Measurements from ENCODE around the gene CACNA2D1.

CACNA2D1 gene

GRCh38 chr7:82230811-82231581 lies 212.6 kb downstream of the CACNA2D1 start:
- DNase-seq (ENCODE audit: low read depth, low spot score) = no peak

DNA sequence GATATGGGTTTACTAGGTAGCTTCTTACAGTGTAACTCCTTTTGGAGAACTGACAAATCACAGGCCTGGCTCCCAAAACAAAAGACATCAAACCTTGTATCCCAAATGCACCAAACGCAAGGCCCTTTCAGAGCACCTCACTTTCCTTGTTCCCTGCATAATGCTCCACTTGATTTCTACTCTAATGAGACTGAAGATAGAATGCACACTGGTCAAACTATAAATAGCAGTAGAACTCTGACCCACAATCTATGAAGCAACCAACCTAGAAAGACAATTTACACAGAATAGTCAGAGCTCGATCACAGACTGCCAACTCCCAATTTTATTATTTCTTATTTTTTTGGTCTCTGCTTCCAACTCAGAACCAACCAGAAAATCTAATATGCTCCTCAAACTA lies 214.4 kb downstream of the CACNA2D1 start:
- DNase-seq (ENCODE audit: low read depth, low spot score) = no peak

GRCh38 chr7:82226191-82226590 lies 217.4 kb downstream of the CACNA2D1 start:
- DNase-seq (ENCODE audit: low read depth, low spot score) = no peak

DNA sequence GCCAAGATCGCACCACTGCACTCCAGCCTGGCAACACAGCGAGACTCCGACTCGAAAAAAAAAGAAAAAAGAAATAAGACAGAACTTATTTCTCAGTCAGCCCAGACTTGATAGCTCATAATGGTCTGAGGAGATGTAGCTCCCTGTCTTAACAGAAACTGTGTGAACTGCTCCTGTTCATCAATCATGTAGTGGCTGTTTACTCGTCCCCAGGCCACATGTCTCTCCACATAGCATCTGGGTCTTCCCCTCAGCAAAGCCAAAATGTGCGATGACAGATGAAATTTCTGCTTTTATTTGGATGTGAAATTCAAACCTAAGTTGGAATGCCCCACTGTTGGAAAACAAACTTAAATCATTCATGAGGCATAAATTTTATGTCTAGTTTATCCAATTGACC lies 219.0 kb downstream of the CACNA2D1 start:
- DNase-seq (ENCODE audit: low read depth, low spot score) = no peak

- DNase-seq (ENCODE audit: low read depth, low spot score) = no peak
Observed at GRCh38 chr7:82223580-82223979, 220.0 kb downstream of the CACNA2D1 start.

- no peak for DNase-seq (ENCODE audit: low read depth, low spot score)
Observed at GRCh38 chr7:82221152-82221674, 222.4 kb downstream of the CACNA2D1 start.

DNA sequence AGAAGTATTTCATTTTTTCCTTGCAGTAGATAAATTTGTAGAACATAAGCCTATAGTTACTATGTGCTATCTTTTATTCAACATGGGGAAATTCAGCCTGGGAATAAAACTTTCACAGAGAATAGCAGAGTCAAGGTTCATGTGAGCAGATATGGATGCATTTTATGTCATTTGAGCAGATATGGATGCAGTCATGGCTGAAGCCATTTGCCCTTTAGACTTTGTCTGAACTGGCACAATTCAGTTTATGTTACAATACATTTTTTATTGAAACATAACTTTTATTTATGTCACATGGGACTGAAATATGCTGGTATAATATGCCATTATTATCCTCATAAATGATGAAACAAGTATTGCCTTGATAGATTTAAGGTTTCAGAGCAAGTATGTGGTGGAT lies 231.1 kb downstream of the CACNA2D1 start:
- no peak for DNase-seq (ENCODE audit: low read depth, low spot score)

- DNase-seq (ENCODE audit: low read depth, low spot score) = no peak
Observed at GRCh38 chr7:82211333-82211732, 232.2 kb downstream of the CACNA2D1 start.

- DNase-seq (ENCODE audit: low read depth, low spot score) = no peak
Observed at GRCh38 chr7:82210416-82211184, 233.0 kb downstream of the CACNA2D1 start.

DNA sequence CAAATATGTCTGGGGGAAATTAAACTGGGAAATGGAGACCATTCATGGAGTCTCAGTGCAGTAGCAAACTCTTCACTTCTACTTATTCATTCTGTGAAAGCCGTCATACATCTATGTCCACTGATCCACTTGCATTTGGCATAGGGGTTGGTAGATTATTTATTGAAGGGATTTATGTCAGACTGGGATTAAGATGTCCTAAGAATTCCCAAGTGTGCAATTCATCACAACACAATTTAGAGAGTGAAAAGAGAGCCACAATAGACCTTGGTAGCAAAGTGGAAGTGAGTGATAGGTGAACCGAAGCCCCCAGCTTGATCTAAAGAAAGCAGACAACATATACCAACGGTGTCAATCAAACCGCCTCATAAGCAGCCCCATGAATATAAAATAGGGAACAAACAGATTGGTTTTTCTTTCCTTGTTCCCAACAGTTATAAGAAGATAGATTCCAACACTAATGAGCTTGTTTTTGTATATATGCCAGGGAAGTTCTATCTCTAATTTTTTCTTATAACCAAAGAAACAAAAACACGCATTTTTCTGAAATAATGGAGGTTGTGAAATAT lies 234.3 kb downstream of the CACNA2D1 start:
- no peak for DNase-seq (ENCODE audit: low read depth, low spot score)

DNA sequence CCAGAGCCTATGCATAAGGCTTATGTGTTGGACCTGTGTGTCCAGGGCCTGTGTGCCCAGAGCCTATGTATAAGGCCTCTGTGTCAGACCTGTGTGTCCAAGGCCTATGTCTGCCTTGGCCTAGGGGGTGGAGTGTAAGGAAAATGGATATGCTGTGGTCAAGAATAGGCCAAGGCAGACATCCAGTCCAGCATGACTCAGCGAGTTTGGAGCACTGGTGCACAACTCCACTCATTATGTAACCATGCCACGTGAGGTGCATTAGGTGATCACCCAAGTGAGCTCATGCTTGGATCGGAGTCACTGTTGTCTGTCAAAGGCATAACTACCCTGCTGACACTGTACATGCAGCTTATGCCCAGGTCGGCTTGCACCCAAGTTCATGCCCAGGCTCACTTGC lies 238.9 kb downstream of the CACNA2D1 start:
- DNase-seq (ENCODE audit: low read depth, low spot score) = peak; percentile 93

DNA sequence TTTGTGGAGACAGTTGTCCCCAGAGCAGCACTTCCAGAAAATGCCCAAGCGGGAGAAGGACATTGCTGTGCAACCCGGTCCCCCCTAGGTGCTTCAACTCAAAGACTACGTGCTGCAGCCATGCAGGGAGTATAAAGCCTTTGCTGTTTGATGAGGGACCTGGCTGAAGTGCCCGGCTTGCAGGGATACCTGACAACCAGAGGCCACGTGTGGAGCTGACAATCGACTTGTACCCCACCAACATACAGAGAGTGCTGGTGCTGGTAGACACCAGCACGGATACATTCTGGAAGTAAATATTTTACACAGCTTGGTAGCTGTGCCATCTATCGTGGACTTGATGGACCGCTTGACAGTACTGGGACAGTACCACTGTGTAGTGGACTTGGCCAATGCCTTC lies 240.6 kb downstream of the CACNA2D1 start:
- no peak for DNase-seq (ENCODE audit: low read depth, low spot score)

DNA sequence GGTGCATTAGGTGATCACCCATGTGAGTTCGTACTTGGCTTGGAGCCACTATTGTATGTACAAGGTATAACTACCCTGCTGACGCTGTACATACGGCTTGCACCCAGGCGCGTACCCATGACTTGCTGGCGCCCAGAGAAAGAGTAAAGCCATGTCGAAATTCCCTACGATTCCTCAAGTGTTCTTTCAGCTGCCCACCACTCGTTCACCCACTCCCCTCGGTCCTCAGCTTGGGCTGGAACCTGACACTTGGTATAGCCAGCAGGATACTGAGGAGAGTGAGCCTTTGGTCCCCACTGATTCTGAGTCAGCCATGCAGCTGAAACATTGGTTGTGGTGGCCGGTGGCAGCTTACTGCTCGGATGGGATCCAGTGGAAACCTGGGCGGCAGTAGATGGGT lies 241.5 kb downstream of the CACNA2D1 start:
- DNase-seq (ENCODE audit: low read depth, low spot score) = no peak

DNA sequence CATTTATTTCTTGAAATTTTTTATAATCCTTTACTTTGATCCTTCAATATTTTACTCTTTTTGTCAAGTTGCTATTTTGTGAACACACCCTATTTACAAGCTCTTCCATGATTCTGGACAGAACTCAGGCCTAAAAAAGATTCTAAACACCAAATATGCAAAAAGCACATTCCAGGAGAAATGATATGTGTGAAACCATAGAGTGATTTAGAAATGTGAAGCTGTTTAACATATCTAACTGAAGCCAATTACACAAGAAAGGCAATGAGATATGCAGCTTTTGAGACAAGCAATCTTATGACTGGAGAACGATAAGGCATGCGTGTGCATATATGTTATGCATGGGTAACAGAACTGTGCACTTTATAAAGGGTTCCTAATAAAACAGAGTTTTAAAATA lies 243.0 kb downstream of the CACNA2D1 start:
- DNase-seq (ENCODE audit: low read depth, low spot score) = no peak

GRCh38 chr7:82194016-82194643 lies 249.4 kb downstream of the CACNA2D1 start:
- DNase-seq (ENCODE audit: low read depth, low spot score) = peak; percentile 43

GRCh38 chr7:82188636-82189035 lies 254.9 kb downstream of the CACNA2D1 start:
- DNase-seq (ENCODE audit: low read depth, low spot score) = no peak

GRCh38 chr7:82185443-82185842 lies 258.1 kb downstream of the CACNA2D1 start:
- DNase-seq (ENCODE audit: low read depth, low spot score) = no peak

GRCh38 chr7:82183634-82184033 lies 259.9 kb downstream of the CACNA2D1 start:
- peak; percentile 15 for DNase-seq (ENCODE audit: low read depth, low spot score)

DNA sequence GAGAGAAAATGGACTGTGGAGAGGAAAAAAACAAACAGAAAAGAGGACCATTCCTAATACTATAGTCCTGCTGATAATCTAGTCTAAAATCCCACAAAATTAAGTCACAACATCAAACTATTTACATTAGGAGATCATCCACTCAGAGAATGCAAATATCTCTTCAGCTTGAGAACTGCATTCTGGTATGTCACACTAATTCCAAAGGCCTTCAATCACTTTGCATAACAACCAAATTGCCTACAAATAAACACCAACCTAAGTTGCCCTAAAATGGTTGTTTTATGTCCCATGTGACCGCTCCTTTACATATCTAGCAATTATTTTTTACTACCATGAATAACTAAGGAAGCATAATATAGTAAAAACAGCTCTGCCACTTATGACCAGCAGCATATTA lies 264.3 kb downstream of the CACNA2D1 start:
- DNase-seq (ENCODE audit: low read depth, low spot score) = no peak

GRCh38 chr7:82175319-82175718 lies 268.3 kb downstream of the CACNA2D1 start:
- DNase-seq (ENCODE audit: low read depth, low spot score) = no peak

- no peak for DNase-seq (ENCODE audit: low read depth, low spot score)
Observed at GRCh38 chr7:82173400-82174021, 270.1 kb downstream of the CACNA2D1 start.

- no peak for DNase-seq (ENCODE audit: low read depth, low spot score)
Observed at GRCh38 chr7:82172881-82173280, 270.7 kb downstream of the CACNA2D1 start.

Data from astrocyte of the hippocampus (primary cell).